GM12873 (cell line): ENCODE results near the gene SEC11A.

Source experiments
- CTCF ChIP-seq: IDR thresholded peaks from 2 replicates; pipeline ENCODE4 v1.5.1; 2012; ENCODE audit warnings: low read depth, mild to moderate bottlenecking, moderate library complexity, low read length, control low read depth; ENCODE audit not compliant: insufficient read depth; ENCODE audit errors: missing control alignments

Gene SEC11A

GRCh38 chr15:84716036-84716732 lies at the start of gene SEC11A:
Gene SEC11A (minus strand): TSS chr15:84716139. CDS start chr15:84716075, 64 bp downstream.
- TF ChIP-seq CTCF, result no peak

GRCh38 chr15:84765675-84766074 lies 49.7 kb upstream of the SEC11A start:
- no peak for TF ChIP-seq CTCF

GRCh38 chr15:84764989-84765388 lies 49.0 kb upstream of the SEC11A start:
- no peak for TF ChIP-seq CTCF

GRCh38 chr15:84764585-84764984 lies 48.6 kb upstream of the SEC11A start:
- TF ChIP-seq CTCF, result no peak

GRCh38 chr15:84762840-84763572 lies 47.1 kb upstream of the SEC11A start:
- TF ChIP-seq CTCF, result no peak

GRCh38 chr15:84761607-84762131 lies 45.7 kb upstream of the SEC11A start:
- no peak for TF ChIP-seq CTCF

GRCh38 chr15:84760219-84760618 lies 44.3 kb upstream of the SEC11A start:
- no peak for TF ChIP-seq CTCF
